MM.1S (cell line): ENCODE data around the gene ERG.

Experiments used
- CTCF ChIP-seq: fragments of 300-600 bp; sonication (generic); IDR thresholded peaks from 2 replicates; pipeline ENCODE4 v1.5.1; 2016; ENCODE audit warnings: antibody characterized with exemption, low read length, mixed read lengths
- EZH2 ChIP-seq: fragments of 300-600 bp; sonication (generic); optimal IDR thresholded peaks from 2 replicates; pipeline ENCODE3; 2017; ENCODE audit warnings: low read depth, mild to moderate bottlenecking, antibody characterized with exemption, low read length, mixed read lengths
- EZH2phosphoT487 ChIP-seq: fragments of 300-600 bp; sonication (generic); IDR thresholded peaks from 2 replicates; pipeline ENCODE4 v1.6.1; 2018; ENCODE audit warnings: antibody characterized with exemption, low read length

DNA sequence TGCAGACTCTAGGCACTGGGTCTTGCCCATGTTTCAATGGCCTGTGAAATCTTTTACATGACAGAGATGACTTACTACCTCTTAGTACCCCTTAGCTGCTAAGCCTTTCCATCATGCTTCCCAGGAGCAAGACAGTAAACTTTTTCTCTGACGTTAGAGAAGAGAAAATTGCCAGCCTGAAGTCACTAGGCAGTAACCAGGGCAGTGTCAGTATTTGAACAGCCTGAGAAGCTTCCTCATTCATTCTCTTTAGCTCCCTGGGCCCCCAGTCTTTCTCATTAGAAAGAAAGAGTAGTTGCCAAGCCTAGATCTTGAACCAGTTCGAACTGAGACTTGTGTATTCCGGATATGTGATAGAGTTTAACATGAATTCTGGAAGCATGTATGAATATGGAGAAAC lies 99.2 kb downstream of the ERG start:
- TF ChIP-seq EZH2 (no peak), CTCF (no peak), EZH2phosphoT487 (no peak)
